ENCODE results near the gene CADM1.

- no peak for TF ChIP-seq EZH2 (IDR thresholded peaks at IDR 0.05; ENCODE audit: borderline replicate concordance, low read depth, low read length, poor library complexity, severe bottlenecking)
- no peak for TF ChIP-seq CTCF (conservative IDR thresholded peaks at IDR 0.05; ENCODE audit: low read depth, low read length)
Observed at GRCh38 chr11:115123641-115124040, 380.6 kb downstream of the CADM1 start.
